Uterus (tissue), 2 donors: Measurements from ENCODE around the gene C21orf91.

Source experiments
- POLR2A ChIP-seq, 2 donors: fragments of 450-650 bp; IDR thresholded peaks; one replicate each; pipeline ENCODE4 v1.6.1; 2016; ENCODE audit warnings: antibody characterized with exemption in 2 of 2, mild to moderate bottlenecking in 1 of 2, moderate library complexity in 1 of 2
- TF ChIP-seq, protein P1 (sequence below), 4 experiments: fragments of 200-600 bp in 2 of 4; fragments of 450-650 bp in 2 of 4; sonication (generic) in 2 of 4; IDR thresholded peaks; one replicate each; pipeline ENCODE4 v1.5.1; 2016 to 2019; ENCODE audit warnings: antibody characterized with exemption in 4 of 4, mild to moderate bottlenecking in 2 of 4, moderate library complexity in 1 of 4

DNA sequence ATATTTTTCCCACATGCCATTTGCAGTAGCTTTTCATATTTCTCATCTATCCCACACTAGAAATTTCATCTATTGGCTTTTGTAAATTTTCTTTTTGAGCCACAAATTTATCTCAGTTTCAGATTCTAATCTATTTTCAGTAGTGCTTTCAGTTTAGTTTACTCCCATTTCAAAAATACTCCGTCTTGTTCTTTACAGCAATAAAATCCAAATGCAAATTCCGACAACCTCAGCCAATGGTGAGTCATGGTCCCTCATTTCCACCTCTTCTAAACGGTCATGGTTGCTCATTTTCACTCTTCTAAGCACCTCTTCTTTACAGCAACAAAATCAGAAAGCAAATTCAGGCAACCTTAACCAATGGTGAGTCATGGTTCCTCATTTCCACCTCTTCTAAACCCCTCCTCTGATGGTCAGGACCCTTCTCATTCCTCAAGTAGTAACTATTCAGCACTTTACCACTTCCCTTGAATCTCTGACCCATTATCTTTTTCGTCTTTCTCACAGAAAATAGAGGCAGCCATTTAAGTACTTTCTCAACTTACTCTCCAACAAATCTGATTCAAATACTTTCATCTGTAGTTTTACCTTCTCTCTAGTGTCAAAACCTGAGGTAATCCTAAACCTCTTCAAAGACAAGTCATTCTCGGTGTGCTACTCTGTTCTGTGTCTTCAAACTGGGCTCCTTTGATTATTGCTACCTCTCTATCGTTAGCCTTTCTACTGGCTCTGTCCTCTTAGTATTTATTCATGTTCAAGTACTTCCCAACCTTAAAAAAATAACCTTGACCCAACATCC is 34.4 kb downstream of the C21orf91 start:
- TF ChIP-seq, protein P1, sequence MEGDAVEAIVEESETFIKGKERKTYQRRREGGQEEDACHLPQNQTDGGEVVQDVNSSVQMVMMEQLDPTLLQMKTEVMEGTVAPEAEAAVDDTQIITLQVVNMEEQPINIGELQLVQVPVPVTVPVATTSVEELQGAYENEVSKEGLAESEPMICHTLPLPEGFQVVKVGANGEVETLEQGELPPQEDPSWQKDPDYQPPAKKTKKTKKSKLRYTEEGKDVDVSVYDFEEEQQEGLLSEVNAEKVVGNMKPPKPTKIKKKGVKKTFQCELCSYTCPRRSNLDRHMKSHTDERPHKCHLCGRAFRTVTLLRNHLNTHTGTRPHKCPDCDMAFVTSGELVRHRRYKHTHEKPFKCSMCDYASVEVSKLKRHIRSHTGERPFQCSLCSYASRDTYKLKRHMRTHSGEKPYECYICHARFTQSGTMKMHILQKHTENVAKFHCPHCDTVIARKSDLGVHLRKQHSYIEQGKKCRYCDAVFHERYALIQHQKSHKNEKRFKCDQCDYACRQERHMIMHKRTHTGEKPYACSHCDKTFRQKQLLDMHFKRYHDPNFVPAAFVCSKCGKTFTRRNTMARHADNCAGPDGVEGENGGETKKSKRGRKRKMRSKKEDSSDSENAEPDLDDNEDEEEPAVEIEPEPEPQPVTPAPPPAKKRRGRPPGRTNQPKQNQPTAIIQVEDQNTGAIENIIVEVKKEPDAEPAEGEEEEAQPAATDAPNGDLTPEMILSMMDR (IDR thresholded peaks at IDR 0.05): no peak
- TF ChIP-seq POLR2A (IDR thresholded peaks at IDR 0.05): no peak
